Measurements from ENCODE around the gene UGT1A4. TPM values are rescaled to one million over a fixed set of nuclear protein-coding genes. Genes with fewer than 3 reads are reported as not detected.
"Not testable (repeated sequence)": the region's sequence is repeated elsewhere in the genome, so short reads cannot be mapped to it uniquely, and the experiment has no call there.

UGT1A4 gene
- total RNA-seq, 1 donor from 2014 or later = not detected

- intact Hi-C loops (cut with micrococcal nuclease) = no loop called here
These were observed 19.0 kb upstream of the UGT1A4 start for GRCh38 chr2:233699424-233700027.

GRCh38 chr2:233700028-233700635 lies 18.4 kb upstream of the UGT1A4 start:
- intact Hi-C loops (cut with micrococcal nuclease) = no loop called here

GRCh38 chr2:233700842-233701241 lies 17.7 kb upstream of the UGT1A4 start:
- intact Hi-C loops (cut with micrococcal nuclease) = not testable (repeated sequence)

GRCh38 chr2:233702238-233702637 lies 16.3 kb upstream of the UGT1A4 start:
- intact Hi-C loops (cut with micrococcal nuclease) = no loop called here

- intact Hi-C loops (cut with micrococcal nuclease) = no loop called here
These were observed 12.5 kb upstream of the UGT1A4 start for GRCh38 chr2:233705911-233706506.

- intact Hi-C loops (cut with micrococcal nuclease) = no loop called here
These were observed 11.8 kb upstream of the UGT1A4 start for GRCh38 chr2:233706720-233707119.

GRCh38 chr2:233707940-233708644 lies 10.4 kb upstream of the UGT1A4 start:
- intact Hi-C loops (cut with micrococcal nuclease) = no loop called here

GRCh38 chr2:233708942-233709341 lies 9.6 kb upstream of the UGT1A4 start:
- intact Hi-C loops (cut with micrococcal nuclease) = no loop called here

- intact Hi-C loops (cut with micrococcal nuclease) = no loop called here
These were observed 7.1 kb upstream of the UGT1A4 start for GRCh38 chr2:233711312-233712008.

GRCh38 chr2:233712611-233713261 lies 5.8 kb upstream of the UGT1A4 start, which contains the start of gene UGT1A5:
UGT1A5 (plus strand) TSS chr2:233712907; CDS start chr2:233712992, 85 bp downstream.
- intact Hi-C loops (cut with micrococcal nuclease) = no loop called here

- intact Hi-C loops (cut with micrococcal nuclease) = no loop called here
These were observed 5.3 kb upstream of the UGT1A4 start for GRCh38 chr2:233713262-233713615.

GRCh38 chr2:233714121-233714520 lies 4.4 kb upstream of the UGT1A4 start:
- intact Hi-C loops (cut with micrococcal nuclease) = no loop called here

GRCh38 chr2:233728723-233729301 lies 10.3 kb downstream of the UGT1A4 start, which contains the start of gene UGT1A3:
UGT1A3 (plus strand) TSS chr2:233729042; CDS start chr2:233729127, 85 bp downstream.
- intact Hi-C loops (cut with micrococcal nuclease) = no loop called here

GRCh38 chr2:233736868-233737653 lies 18.5 kb downstream of the UGT1A4 start:
- intact Hi-C loops (cut with micrococcal nuclease) = not testable (repeated sequence)

- intact Hi-C loops (cut with micrococcal nuclease) = no loop called here
These were observed 22.3 kb downstream of the UGT1A4 start for GRCh38 chr2:233740870-233741269.

- intact Hi-C loops (cut with micrococcal nuclease) = no loop called here
These were observed 25.1 kb downstream of the UGT1A4 start for GRCh38 chr2:233743464-233744259.

- intact Hi-C loops (cut with micrococcal nuclease) = no loop called here
These were observed 26.7 kb downstream of the UGT1A4 start for GRCh38 chr2:233745073-233745755.

GRCh38 chr2:233745838-233746237 lies 27.3 kb downstream of the UGT1A4 start:
- intact Hi-C loops (cut with micrococcal nuclease) = not testable (repeated sequence)
